ENCODE data around the gene CNOT2.

- TF ChIP-seq POLR2A (IDR thresholded peaks at IDR 0.05) (no peak), CTCF (IDR thresholded peaks at IDR 0.05) (no peak)
Measured at GRCh38 chr12:70271025-70271424, 27.8 kb downstream of the CNOT2 start.
